Smooth muscle cell (in vitro differentiated cells): Measurements from ENCODE around the gene NTSR1. TPM values are rescaled to one million over a fixed set of nuclear protein-coding genes. Genes with fewer than 3 reads are reported as not detected.

Experiments
- DNase-seq: peaks from one replicate; lab custom pipeline; 2025; ENCODE audit not compliant: unreplicated experiment; lab: John Stamatoyannopoulos, UW
- H2AFZ ChIP-seq: fragments of 200-600 bp; sonication (generic); 2 replicates; pipeline ENCODE4 v1.6.0; 2016; ENCODE audit warnings: antibody characterized with exemption, low read depth, mild to moderate bottlenecking
- H3F3A ChIP-seq: fragments of 200-600 bp; sonication (generic); 2 replicates; pipeline ENCODE4 v1.6.0; 2017; ENCODE audit warnings: antibody characterized with exemption, low read depth
- H3K27ac ChIP-seq: fragments of 200-600 bp; sonication (generic); 2 replicates; pipeline ENCODE4 v1.5.1; 2016; ENCODE audit warnings: low read depth, mild to moderate bottlenecking
- H3K27me3 ChIP-seq: fragments of 200-600 bp; sonication (generic); 2 replicates; pipeline ENCODE4 v1.6.1; 2016; ENCODE audit warnings: low read depth, mild to moderate bottlenecking
- H3K36me3 ChIP-seq: fragments of 200-600 bp; sonication (generic); 2 replicates; pipeline ENCODE4 v1.5.1; 2016; ENCODE audit warnings: low read depth
- H3K4me1 ChIP-seq: fragments of 200-600 bp; sonication (generic); 2 replicates; pipeline ENCODE4 v1.5.1; 2016; ENCODE audit warnings: low read depth
- H3K4me2 ChIP-seq: fragments of 200-600 bp; sonication (generic); 2 replicates; pipeline ENCODE4 v1.6.0; 2016; ENCODE audit warnings: mild to moderate bottlenecking
- H3K4me3 ChIP-seq: fragments of 200-600 bp; sonication (generic); 2 replicates; pipeline ENCODE4 v1.5.1; 2016; ENCODE audit warnings: mild to moderate bottlenecking
- H3K79me2 ChIP-seq: fragments of 200-600 bp; sonication (generic); 2 replicates; pipeline ENCODE4 v1.6.0; 2016; ENCODE audit warnings: low read depth, mild to moderate bottlenecking
- H3K9ac ChIP-seq: fragments of 200-600 bp; sonication (generic); 2 replicates; pipeline ENCODE4 v1.6.0; 2016; ENCODE audit warnings: low read depth
- H3K9me3 ChIP-seq: fragments of 200-600 bp; sonication (generic); replicated peaks from 2 replicates; pipeline ENCODE4 v1.5.1; 2016; ENCODE audit warnings: low read depth
- H4K20me1 ChIP-seq: fragments of 200-600 bp; sonication (generic); 2 replicates; pipeline ENCODE4 v1.6.0; 2016; ENCODE audit warnings: low read depth
- CTCF ChIP-seq: fragments of 200-600 bp; sonication (generic); IDR thresholded peaks from 2 replicates; pipeline ENCODE4 v1.5.1; 2017; ENCODE audit warnings: borderline replicate concordance, mild to moderate bottlenecking, antibody characterized with exemption; ENCODE audit not compliant: insufficient read depth, poor library complexity, severe bottlenecking
- WGBS: methylation state at CpG from one replicate; pipeline ENCODE4 v1.1.7; 2016; ENCODE audit warnings: low lambda C conversion rate; 5-methylcytosine and 5-hydroxymethylcytosine counted together
- polyA plus RNA-seq: library from polyadenylated mRNA; unstranded; fragments of >200 nt; fragmentation: Nextera tagmentation; extraction: Ambion mirVana; gene quantifications from 2 replicates; pipeline ENCODE4 v1.2.1, GENCODE V29; 2016
- total RNA-seq: library from RNA; depleted of rRNA; stranded (reverse); fragments of >200 nt; gene quantifications from 2 replicates; pipeline ENCODE4 v1.2.3, GENCODE V29; 2014

The NTSR1 gene
- total and polyA plus RNA-seq, 2 experiments from 2014 or later: 0.09 TPM; not detected in 1

GRCh38 chr20:62674370-62674769 lies 34.3 kb upstream of the NTSR1 start:
- H3K4me3 ChIP-seq: no peak overlapping the region
- no peaks in the 10 kb centered on the region for H3K36me3 ChIP-seq
- no peak overlapping the region for H3K27ac ChIP-seq
- H3F3A ChIP-seq: no peaks in the 10 kb centered on the region
- H3K27me3 ChIP-seq: no peaks in the 10 kb centered on the region
- H3K9me3 ChIP-seq: no peaks in the 10 kb centered on the region
- H3K9ac ChIP-seq: no peak overlapping the region
- no peaks in the 10 kb centered on the region for H3K4me1 ChIP-seq
- TF ChIP-seq CTCF: no peak
- no peak for DNase-seq
- WGBS: 86% methylated on average over 11 of the region's 11 CpGs
- H4K20me1 ChIP-seq: no peaks in the 10 kb centered on the region
- no peaks in the 10 kb centered on the region for H3K79me2 ChIP-seq
- H3K4me2 ChIP-seq: no peak overlapping the region
- H2AFZ ChIP-seq: no peak overlapping the region

DNA sequence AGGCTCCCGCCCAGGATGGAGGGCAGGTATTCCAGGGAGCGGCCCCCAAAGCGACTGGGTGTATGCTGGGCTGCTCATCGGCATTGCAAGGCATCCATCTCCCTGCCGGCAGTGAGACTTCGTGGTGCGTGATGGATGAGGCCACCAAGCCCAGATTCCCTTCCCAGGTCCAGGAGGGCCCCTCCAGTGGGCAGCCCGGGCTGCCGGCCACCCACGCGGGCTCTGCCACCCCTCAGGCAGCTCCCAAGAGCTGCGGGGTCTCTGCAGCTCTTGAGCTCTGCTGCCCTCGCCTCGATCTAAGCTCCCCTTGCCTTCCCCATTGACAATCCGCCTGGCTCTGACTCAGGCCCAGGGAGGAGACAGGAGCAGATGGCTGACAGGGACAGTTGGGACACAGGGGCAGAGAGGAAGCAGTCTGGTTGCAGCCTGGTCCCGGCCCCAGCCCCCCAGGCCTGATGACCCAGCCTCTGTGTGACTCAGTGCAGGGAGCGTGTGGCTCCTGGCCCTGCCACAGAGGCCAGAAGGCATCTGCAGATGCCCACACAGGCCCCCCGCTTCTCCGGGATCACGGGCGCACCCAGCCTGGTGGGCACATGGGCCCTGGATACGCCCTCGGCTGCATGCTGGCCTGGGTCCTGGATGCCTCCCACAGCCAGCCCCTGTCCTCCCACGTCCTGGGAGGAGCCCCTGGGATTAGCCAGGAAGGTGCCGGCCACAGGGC lies 33.3 kb upstream of the NTSR1 start:
- no peaks in the 10 kb centered on the region for H3K9me3 ChIP-seq
- H2AFZ ChIP-seq: no peak overlapping the region
- H3K4me1 ChIP-seq: no peaks in the 10 kb centered on the region
- peak overlapping the region; percentile 70 for H3K4me2 ChIP-seq
- no peaks in the 10 kb centered on the region for H3K27me3 ChIP-seq
- H3K4me3 ChIP-seq: no peak overlapping the region
- H3K27ac ChIP-seq: no peak overlapping the region
- peak; percentile 25 for DNase-seq
- H4K20me1 ChIP-seq: no peaks in the 10 kb centered on the region
- no peaks in the 10 kb centered on the region for H3K79me2 ChIP-seq
- no peak overlapping the region for H3K9ac ChIP-seq
- no peaks in the 10 kb centered on the region for H3F3A ChIP-seq
- H3K36me3 ChIP-seq: no peaks in the 10 kb centered on the region
- no peak for TF ChIP-seq CTCF
- 50% methylated on average over 25 of the region's 25 CpGs for WGBS

DNA sequence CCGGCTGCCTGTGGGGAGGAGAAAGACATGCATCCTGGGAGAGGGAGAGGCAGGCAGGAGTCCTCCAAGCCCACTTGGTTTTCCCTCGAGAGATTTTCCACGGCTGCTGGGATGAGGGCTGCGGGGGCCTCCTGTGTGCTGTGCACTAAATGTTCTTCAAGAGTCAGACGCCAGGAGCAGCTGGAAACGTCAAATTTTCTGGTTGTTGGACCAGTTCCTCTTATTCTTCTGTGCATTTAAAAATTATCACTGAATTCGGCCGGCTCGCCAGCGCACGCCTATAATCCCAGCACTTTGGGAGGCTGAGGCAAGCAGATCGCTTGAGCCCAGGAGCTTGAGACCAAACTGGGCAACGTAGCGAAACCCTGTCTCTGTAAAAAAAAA lies 32.8 kb upstream of the NTSR1 start:
- Histone ChIP-seq H4K20me1 (no peaks in the 10 kb centered on the region), H3F3A (no peaks in the 10 kb centered on the region), H3K4me2 (peak overlapping the region; percentile 70), H2AFZ (no peak overlapping the region), H3K9me3 (no peaks in the 10 kb centered on the region), H3K27ac (no peak overlapping the region), H3K79me2 (no peaks in the 10 kb centered on the region), H3K9ac (no peak overlapping the region), H3K27me3 (no peaks in the 10 kb centered on the region), H3K36me3 (no peaks in the 10 kb centered on the region), H3K4me3 (no peak overlapping the region), H3K4me1 (no peaks in the 10 kb centered on the region)
- TF ChIP-seq CTCF: no peak
- no peak for DNase-seq
- WGBS: 78% methylated on average over 14 of the region's 14 CpGs

DNA sequence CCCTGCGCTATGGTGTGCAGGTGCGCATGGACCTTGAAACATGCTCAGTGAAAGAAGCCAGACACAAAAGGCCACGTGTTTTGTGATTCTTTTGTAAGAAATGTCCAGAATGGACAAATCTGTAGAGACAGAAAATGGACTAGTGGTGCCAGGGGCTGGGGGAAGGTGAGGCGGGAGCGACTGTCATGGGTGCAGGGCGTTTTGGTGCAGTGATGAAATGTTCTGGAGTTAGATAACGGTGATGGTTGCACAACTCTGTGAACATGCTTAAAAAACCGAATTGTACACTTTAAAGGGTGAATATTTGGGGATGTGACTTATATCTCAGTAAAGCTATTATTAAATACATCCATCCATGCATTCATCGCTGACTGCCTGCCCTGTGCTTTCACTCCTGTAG lies 31.7 kb upstream of the NTSR1 start:
- no peak for DNase-seq
- Histone ChIP-seq H3K4me2 (no peak overlapping the region), H3K4me3 (no peak overlapping the region), H3K79me2 (no peaks in the 10 kb centered on the region), H3K27ac (no peak overlapping the region), H3K9me3 (no peaks in the 10 kb centered on the region), H3K9ac (no peak overlapping the region), H3F3A (no peaks in the 10 kb centered on the region), H3K27me3 (no peaks in the 10 kb centered on the region), H3K36me3 (no peaks in the 10 kb centered on the region), H2AFZ (no peak overlapping the region), H4K20me1 (no peaks in the 10 kb centered on the region), H3K4me1 (no peaks in the 10 kb centered on the region)
- TF ChIP-seq CTCF: no peak
- 91% methylated on average over 9 of the region's 9 CpGs for WGBS
